Renal cortical epithelial cell (primary cell): ENCODE measurements around the gene CDYL. TPM values are rescaled to one million over a fixed set of nuclear protein-coding genes. Genes with fewer than 3 reads are reported as not detected.

Experiments
- DNase-seq: peaks from one replicate; pipeline ENCODE4 v3.0.0-alpha.2; 2011; ENCODE audit warnings: low read depth
- total RNA-seq: library from RNA; depleted of rRNA; stranded (reverse); fragments of >200 nt; gene quantifications from 2 replicates; pipeline ENCODE4 v1.2.3, GENCODE V29; 2014

Gene CDYL
- total RNA-seq, 1 donor from 2014 or later = 25.2 TPM

DNA sequence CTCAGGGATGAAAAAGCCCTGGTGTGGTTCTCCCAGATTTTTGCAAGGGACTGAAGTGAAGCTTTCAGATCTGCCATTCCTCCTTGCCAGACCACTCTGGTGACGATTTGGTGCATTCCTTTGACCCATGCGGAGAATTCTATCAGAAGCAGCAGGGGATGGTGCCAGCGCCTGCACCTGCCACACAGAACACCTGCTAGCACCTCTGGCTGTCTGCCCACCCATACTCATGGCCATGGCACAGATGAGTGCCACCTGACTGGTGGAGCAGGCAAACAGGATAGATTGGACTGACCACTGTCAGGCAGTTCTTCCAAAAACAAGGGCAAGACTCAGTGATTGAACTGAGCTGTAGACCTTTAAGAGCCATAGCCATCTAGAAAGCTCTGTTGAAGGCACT is 107.1 kb downstream of the CDYL start:
- DNase-seq = no peak

DNA sequence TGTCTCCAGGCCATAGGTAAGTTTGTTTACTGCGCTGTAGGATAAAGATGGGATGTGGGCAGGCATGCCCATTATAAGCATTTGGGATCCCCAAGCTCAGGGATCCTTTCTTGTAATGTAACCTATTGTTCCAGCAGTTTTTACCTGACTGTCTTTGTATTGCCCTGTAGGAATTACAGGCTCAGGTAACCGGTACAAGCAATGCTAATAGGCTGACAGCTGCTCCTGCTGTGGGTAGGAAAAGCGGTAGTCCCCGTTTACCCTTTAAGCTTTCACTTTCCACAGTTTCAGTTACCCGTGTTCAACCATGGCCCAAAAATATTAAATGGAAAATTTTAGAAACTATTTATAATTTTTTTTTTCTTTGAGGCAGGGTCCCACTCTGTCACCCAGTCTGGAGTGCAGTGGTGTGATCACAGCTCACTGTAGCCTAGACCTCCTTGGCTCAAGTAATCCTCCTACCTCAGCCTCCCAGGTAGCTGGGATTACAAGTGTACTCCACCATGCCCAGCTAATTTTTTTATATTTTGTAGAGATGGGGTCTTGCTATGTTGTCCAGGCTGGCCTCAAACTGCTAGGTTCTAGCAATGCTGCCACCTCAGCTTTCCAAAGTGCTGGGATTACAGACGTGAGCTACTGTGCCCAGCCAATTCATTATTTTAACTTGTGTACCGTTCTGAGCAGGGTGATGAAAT is 108.6 kb downstream of the CDYL start:
- no peak for DNase-seq

DNA sequence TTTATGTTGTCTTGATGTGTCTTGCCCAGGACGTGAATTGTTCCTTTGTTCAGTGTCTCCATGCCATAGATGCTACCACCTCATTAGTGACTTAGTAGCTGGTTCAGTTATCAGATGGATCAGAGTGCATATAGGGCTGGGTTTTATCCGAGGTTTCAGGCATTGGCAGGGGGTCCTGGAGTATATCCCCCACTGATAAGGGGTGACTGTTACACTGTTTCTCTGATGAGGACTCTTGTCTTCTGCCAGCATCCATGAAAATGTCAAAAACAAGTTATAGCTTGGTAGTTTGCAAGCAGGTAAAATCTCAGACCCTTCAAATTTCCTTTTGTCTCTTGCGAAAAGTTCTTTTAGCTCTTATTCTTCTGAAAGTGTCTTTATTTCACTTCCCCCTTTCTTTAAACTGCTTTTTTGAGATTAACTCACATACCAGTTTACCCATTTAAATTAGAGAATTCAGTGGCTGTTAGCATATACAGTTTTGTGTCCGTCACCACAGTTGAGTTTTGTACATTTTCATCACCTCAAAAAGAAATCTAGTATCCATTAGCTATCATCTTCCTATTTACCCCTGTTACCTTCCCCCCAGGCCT is 109.2 kb downstream of the CDYL start:
- DNase-seq = no peak

DNA sequence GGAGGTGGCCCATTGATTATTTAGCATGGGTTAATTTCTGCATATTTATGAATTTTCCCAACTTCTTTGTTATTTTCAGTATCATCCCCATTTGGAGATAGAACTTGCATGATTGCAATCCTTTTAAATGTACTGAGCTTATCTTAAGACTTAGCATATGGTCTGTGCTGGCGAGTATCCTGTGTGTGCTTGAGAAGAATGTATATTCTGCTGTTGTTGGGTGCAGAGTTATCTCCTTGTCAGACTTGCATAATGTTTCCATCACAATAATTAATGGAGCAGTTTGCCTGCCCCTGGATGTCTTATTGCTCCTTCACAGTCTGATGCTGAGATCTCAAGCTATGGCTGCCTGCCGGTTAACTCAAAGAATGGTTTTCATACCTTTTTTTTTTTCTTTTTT is 112.6 kb downstream of the CDYL start:
- no peak for DNase-seq

DNA sequence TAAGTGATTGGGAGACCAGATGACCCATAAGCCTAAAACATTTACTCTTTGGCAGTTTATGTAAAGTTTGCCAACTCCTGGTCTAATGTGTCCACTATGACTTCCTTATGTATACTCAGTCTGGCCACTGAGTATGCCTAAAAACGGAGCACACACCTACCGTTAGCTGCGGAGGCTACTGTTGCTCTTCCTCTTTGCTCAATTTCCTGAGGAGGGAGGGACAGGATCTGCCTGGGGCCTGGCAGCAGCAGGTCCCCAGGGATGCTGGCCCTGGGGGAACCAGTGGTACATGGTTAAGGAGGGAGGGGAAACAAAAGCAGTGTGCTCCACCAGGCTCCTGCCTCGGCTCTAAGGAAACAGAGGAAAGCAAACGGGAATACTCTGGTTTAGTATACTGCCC is 113.5 kb downstream of the CDYL start:
- no peak for DNase-seq

DNA sequence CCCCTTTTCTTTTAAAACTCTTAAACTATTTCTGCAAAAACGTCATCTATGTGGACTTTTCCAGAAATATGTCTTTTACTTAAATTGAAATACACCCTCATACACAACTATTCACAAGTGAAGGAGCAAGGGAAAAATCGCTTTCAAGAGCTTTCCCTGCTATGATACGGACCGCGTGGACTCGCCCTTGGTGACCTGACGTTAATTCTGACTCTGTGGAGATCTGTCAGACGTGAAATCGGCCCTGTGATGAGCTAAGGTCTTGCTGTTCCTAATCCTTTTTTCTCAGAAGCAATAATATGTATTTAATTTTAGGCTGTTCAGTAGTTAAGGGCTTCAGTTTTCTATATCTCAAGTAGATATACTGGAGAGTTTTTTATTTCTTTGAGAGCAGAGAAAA is 114.0 kb downstream of the CDYL start:
- no peak for DNase-seq

DNA sequence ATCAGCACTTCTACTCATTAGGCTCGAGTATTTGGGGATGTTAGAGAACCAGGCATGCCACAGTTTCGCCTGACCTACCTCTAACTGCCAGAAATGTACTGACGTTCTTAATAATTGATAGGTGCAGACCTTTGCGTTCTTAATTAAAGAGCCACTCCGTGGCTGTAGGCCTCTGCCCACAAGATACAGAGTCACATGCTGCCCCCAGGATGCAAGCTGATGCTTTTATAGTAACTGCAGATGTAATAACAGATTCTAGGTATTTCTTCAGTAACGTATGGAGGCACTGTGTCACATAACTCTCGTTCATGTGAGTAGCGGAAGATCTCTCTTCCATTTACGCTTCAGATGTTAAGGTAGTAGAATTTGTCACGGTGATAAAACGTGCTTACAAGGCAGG is 114.4 kb downstream of the CDYL start:
- DNase-seq = no peak

DNA sequence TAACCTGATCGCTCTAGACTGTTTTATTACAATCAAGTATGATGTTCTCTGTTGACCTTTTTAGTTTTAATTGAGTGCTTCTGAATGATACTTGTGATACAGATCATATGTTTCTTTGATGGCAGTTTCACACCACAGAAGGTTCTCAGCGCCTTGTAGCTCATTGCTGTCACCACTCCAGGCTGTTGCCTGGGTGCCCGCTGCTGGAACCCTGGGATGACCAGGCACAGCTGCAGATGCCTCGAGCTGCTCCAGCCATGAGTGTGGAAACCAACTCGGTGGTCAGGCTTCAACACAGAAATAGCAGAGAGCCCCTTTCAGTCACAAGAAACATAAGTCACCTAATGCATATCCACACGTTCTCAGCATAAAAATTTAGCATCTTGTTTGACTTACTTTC is 114.9 kb downstream of the CDYL start:
- no peak for DNase-seq

GRCh38 chr6:4892785-4893485 is 116.7 kb downstream of the CDYL start:
- DNase-seq = no peak

GRCh38 chr6:4894049-4894448 is 117.8 kb downstream of the CDYL start:
- DNase-seq = no peak

- DNase-seq = no peak
These were observed 119.8 kb downstream of the CDYL start for GRCh38 chr6:4895971-4896370.

DNA sequence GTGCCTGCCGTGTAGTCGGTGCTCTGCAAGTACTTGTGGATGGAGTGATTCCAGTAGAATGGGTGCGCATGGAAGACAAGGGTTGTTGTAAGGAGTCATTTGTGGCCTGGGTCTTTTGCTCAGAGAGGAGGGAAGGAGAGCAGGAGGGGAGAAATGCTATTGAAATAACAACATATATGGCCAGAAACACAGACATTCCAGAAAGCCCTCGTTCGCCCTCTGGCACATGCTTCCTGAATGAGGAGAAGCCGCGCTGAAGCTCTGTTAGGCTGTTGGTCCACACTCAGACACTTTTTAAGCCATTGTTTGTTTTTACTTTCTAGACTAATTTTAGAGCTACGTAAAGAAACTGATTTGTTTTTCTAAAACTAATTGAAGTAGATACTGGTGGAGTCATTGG is 120.2 kb downstream of the CDYL start:
- DNase-seq = no peak

- DNase-seq = no peak
These were observed 123.2 kb downstream of the CDYL start for GRCh38 chr6:4899249-4900034.

DNA sequence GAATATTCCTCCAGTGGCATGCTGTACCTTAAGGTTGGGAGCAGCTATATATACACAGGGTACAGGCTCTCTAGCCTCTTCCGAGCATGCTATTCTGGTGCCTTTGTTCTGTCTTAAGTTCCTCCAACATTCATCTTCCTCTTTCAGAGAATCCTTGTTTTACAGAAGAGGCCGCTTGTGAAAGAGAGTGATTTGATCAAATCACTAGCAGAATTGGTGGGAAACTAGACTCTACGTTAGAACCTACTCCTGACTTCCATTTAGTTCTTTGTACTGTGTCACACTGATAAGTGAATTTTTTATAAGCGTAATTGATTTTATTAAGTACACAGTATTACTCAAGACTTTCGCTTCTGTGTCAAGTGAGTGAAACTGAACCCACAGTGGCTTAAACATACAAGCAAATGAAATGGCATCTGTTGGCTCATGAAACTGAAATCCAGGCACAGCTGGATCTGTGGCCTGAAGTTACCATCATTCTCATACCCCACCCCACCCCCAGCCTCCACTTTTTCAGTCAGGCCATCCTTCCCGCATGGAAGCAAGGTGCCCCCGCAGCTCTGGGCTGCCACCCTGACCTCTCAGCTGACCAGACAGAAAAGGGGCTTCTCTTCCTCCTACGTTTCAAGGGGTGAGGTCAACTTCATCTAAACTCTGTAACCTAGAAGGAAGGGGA is 125.3 kb downstream of the CDYL start:
- DNase-seq = no peak

GRCh38 chr6:4902363-4902762 is 126.2 kb downstream of the CDYL start:
- no peak for DNase-seq

- DNase-seq = no peak
These were observed 126.9 kb downstream of the CDYL start for GRCh38 chr6:4903121-4903520.

GRCh38 chr6:4903751-4904370 is 127.7 kb downstream of the CDYL start:
- DNase-seq = no peak

DNA sequence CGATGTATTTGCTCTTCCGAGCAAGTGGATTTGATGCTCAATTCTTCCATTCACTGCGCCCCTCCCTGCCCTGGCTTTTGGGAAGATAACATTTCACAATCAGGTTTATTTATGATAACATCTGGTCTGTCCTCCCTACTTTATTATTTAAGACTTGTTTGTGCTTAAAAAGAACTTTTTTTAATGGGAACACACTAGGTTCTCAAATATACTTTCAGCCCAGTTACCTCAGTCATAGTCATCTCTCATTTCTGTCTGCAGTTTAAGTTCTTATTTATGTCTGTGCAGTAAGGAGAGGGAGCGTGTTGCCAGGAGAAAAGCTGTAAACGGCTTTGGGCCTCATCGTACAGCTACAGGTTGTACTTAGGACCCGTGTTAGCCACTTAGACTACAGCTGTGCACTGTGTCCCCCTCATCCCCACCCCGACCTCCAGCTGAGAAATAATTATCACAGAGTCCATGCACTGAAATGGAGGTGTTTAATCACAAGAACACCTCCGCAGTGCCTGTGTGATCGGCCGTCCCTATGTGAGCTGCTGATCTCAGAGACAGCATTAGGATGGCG is 128.3 kb downstream of the CDYL start:
- DNase-seq = no peak

GRCh38 chr6:4905826-4906225 is 129.6 kb downstream of the CDYL start:
- no peak for DNase-seq

GRCh38 chr6:4906293-4907276 is 130.4 kb downstream of the CDYL start:
- DNase-seq = no peak
